SK-MEL-5 (cell line): ENCODE data around the gene TEX19. TPM values are rescaled to one million over a fixed set of nuclear protein-coding genes. Genes with fewer than 3 reads are reported as not detected.
"Not testable (repeated sequence)": the region's sequence is repeated elsewhere in the genome, so short reads cannot be mapped to it uniquely, and the experiment has no call there.

Experiments
- DNase-seq: peaks from one replicate; pipeline ENCODE4 v3.0.0-alpha.2; 2016; ENCODE audit warnings: low read depth, low spot score
- in situ Hi-C: cut with HindIII; loops from 2 replicates; pipeline ENCODE4 v1.10.0; 2016; ENCODE audit warnings: low sequenced_read_pairs, high pct_unique_total_duplicates, low pct_unique_long_range_greater_than_20kb
- total RNA-seq: library from RNA; depleted of rRNA; stranded (reverse); fragments of >200 nt; shearing (Covaris generic); gene quantifications from 2 replicates; pipeline ENCODE4 v1.2.3, GENCODE V29; 2014; rRNA removed

Gene TEX19
- total RNA-seq, 1 experiment from 2014 or later: 0.05 TPM

GRCh38 chr17:82410014-82410716 lies 51.1 kb downstream of the TEX19 start:
- in situ Hi-C loops: no loop called here
- no peak for DNase-seq

GRCh38 chr17:82411396-82412053 lies 52.5 kb downstream of the TEX19 start:
- in situ Hi-C loops: no loop called here
- no peak for DNase-seq

GRCh38 chr17:82412081-82412480 lies 53.0 kb downstream of the TEX19 start:
- DNase-seq, in situ Hi-C loops: not testable (repeated sequence)

DNA sequence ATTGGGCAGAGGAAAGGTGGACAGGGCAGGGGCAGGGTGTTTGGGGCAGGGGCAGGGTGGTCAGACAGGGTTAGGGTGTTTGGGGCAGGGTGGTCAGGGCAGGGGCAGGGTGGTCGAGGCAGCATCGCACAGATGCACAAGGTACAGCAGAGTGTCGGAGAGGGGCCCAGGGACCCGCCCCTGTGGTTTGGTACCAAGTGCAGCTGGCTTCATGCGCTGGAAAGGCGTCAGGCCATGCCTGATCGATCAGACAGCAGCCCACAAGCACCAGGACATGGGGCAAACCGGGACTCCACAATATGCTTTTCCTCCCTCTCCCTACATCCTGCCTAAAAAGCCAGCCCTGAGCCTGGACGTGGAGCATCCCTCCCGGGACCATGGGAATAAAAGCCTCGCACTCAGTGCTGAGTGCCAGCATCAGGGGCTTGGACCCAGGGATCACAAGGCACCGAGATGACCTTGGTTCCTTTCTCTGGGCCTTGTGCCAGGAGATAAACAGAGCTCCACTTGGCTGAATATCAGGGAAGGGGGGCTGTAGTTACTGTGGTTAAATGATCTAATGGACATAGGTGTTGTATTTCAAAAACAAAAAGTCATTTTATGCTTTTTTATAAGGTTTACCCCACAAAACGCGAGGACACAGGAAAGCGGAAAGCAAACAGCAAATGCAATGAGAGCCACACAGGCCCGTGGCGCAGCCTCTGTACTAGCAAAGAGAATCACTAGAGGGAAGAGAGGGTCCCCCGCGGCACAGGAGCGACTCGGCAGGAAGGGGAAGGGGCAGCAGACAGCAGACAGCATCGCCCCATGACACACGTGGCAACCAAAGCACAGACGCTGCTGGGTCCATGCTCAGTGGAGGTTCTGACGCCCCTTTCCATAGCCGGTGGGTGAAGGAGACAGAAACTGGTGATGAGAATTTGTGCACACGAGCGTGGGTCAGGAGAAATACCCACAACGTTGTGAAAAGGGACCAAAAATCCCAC lies 53.8 kb downstream of the TEX19 start:
- in situ Hi-C loops: no loop called here
- no peak for DNase-seq

Other genes starting within 250 kb of the TEX19 start
- gene CCDC57, start 146.4 kb upstream of the TEX19 start, total RNA-seq: 15.7 and 17.8 TPM in 2 replicates
- gene SLC16A3, start 130.2 kb upstream of the TEX19 start, total RNA-seq: 9.6 and 12.8 TPM in 2 replicates
- 18.0 and 23.6 TPM in 2 replicates for gene CSNK1D, start 85.5 kb upstream of the TEX19 start, total RNA-seq
- not detected in 2 replicates for gene CD7, start 41.6 kb upstream of the TEX19 start, total RNA-seq
- gene SECTM1, start 25.5 kb upstream of the TEX19 start, total RNA-seq: 0.37 and 0.50 TPM in 2 replicates
- gene UTS2R, start 12.5 kb downstream of the TEX19 start, total RNA-seq: not detected in 2 replicates
- gene HEXD, start 59.1 kb downstream of the TEX19 start, total RNA-seq: 4.4 and 7.9 TPM in 2 replicates
- 29.3 and 30.0 TPM in 2 replicates for gene OGFOD3, start 59.3 kb downstream of the TEX19 start, total RNA-seq
- gene CYBC1, start 91.5 kb downstream of the TEX19 start, total RNA-seq: 27.3 and 30.3 TPM in 2 replicates
- gene NARF, start 99.5 kb downstream of the TEX19 start, total RNA-seq: 49.9 and 55.4 TPM in 2 replicates
- 33.0 and 33.6 TPM in 2 replicates for gene FOXK2, start 160.5 kb downstream of the TEX19 start, total RNA-seq